Aorta (tissue), 5 donors: ENCODE measurements around the gene RERG. TPM values are rescaled to one million over a fixed set of nuclear protein-coding genes. Genes with fewer than 3 reads are reported as not detected.
A peak's percentile ranks its signal among the peaks of the same experiment; 100 is the strongest.

ENCODE experiments used
- ATAC-seq: fragments of 200-7000 bp; cut with Tn5 transposase; one replicate; pipeline ENCODE4 v1.9.1; 2022; ENCODE audit warnings: moderate library complexity; ENCODE audit not compliant: low FRiP score
- DNase-seq, 2 donors: peaks; one replicate each; pipeline ENCODE4 v3.0.0-alpha.2; 2020
- H3K27ac ChIP-seq, 2 donors: one replicate each; pipeline ENCODE4 v1.5.1; 2013; ENCODE audit warnings: low read length in 2 of 2, mild to moderate bottlenecking in 2 of 2, moderate library complexity in 2 of 2, control low read depth in 1 of 2, inconsistent platforms in 1 of 2, low read depth in 1 of 2
- H3K27me3 ChIP-seq, 2 donors: one replicate each; pipeline ENCODE4 v1.6.1; 2013; ENCODE audit warnings: control low read depth in 1 of 2, low read length in 1 of 2, mild to moderate bottlenecking in 1 of 2, moderate library complexity in 1 of 2; ENCODE audit not compliant: insufficient read depth in 2 of 2, control insufficient read depth in 1 of 2
- H3K36me3 ChIP-seq, 2 donors: one replicate each; pipeline ENCODE4 v1.6.1; 2013; ENCODE audit warnings: control low read depth in 1 of 2, low read length in 1 of 2, mild to moderate bottlenecking in 1 of 2; ENCODE audit not compliant: insufficient read depth in 2 of 2, control insufficient read depth in 1 of 2
- H3K4me1 ChIP-seq, 2 donors: one replicate each; pipeline ENCODE4 v1.6.1; 2013; ENCODE audit warnings: low read length in 2 of 2, control low read depth in 1 of 2, mild to moderate bottlenecking in 1 of 2, moderate library complexity in 1 of 2; ENCODE audit not compliant: insufficient read depth in 2 of 2, control insufficient read depth in 1 of 2
- H3K4me3 ChIP-seq, 2 donors: one replicate each; pipeline ENCODE4 v1.5.1; 2013; ENCODE audit warnings: low read length in 2 of 2, control low read depth in 1 of 2, mild to moderate bottlenecking in 1 of 2
- H3K9me3 ChIP-seq: one replicate; pipeline ENCODE4 v1.6.1; 2013; ENCODE audit warnings: mild to moderate bottlenecking, low read length; ENCODE audit not compliant: control insufficient read depth
- WGBS, 2 donors: extraction: QIAGEN DNeasy Blood & Tissue Kit; methylation state at CpG; one replicate each; pipeline ENCODE4 v1.1.7; 2013; 5-methylcytosine and 5-hydroxymethylcytosine counted together
- intact Hi-C, 2 donors: fragments of 100-400 bp; cut with DNase I; formaldehyde crosslinking; loops; one replicate each; pipeline versions ENCODE4 v1.14.2 to v1.15.0; 2022
- polyA plus RNA-seq, 2 donors: library from polyadenylated mRNA; stranded (reverse); fragments of 200-250 nt; gene quantifications; one replicate each; pipeline ENCODE4 v1.2.3, GENCODE V29; 2013
- total RNA-seq, 2 donors: library from RNA; stranded (reverse); fragmentation: NEBNext Ultra II Directional; extraction: Animal tissue kit (Norgen Biotek cat#: 25700); gene quantifications; one replicate each; pipeline ENCODE4 v1.2.1, GENCODE V29; 2021
- donor health status: healthy with polysubstance abuse.
- donor health status: Bipolar disorder and iron deficiency.
- donor health status: DM: no; HTN: no; CAD: no.
- donor health status: DM: no; HTN: no; CAD: no.
- donor health status: DM: yes; HTN: yes; CAD: no.

The RERG gene
- total and polyA plus RNA-seq, 4 donors, result 66.9 to 124 (median 73.9) TPM

- intact Hi-C loops, result no loop called here
- no peak for DNase-seq
- ATAC-seq, result no peak
- no peak overlapping the region for H3K27ac ChIP-seq
- H3K36me3 ChIP-seq, result peaks cover 0 to 5% of the 10 kb centered on the region in 2 donors
- no peaks in the 10 kb centered on the region for H3K27me3 ChIP-seq
- peaks cover 8 to 16% of the 10 kb centered on the region in 2 donors for H3K4me1 ChIP-seq
- no peak overlapping the region for H3K4me3 ChIP-seq
- WGBS, 2 donors, result 91 to 92% methylated on average over 3 of the region's 3 CpGs
- no peaks in the 10 kb centered on the region for H3K9me3 ChIP-seq
Measured at GRCh38 chr12:15192720-15193119, 28.5 kb downstream of the RERG start.

- intact Hi-C loops, result no loop called here
- no peak overlapping the region for H3K4me3 ChIP-seq
- WGBS, 2 donors, result 91 to 92% methylated on average over 3 of the region's 3 CpGs
- ATAC-seq (no peak), DNase-seq (no peak)
- H3K36me3 ChIP-seq, result peaks cover 0 to 3% of the 10 kb centered on the region in 2 donors
- H3K4me1 ChIP-seq, result peaks cover 4 to 5% of the 10 kb centered on the region in 2 donors
- H3K27me3 ChIP-seq, result no peaks in the 10 kb centered on the region
- no peak overlapping the region for H3K27ac ChIP-seq
- H3K9me3 ChIP-seq, result no peaks in the 10 kb centered on the region
Measured at GRCh38 chr12:15188127-15188526, 33.1 kb downstream of the RERG start.

GRCh38 chr12:15186597-15186996 lies 34.6 kb downstream of the RERG start:
- Histone ChIP-seq H3K27ac (no peak overlapping the region), H3K27me3 (no peaks in the 10 kb centered on the region), H3K9me3 (no peaks in the 10 kb centered on the region), H3K4me3 (no peak overlapping the region), H3K4me1 (peaks cover 3 to 5% of the 10 kb centered on the region in 2 donors), H3K36me3 (peaks cover 0 to under 1% of the 10 kb centered on the region in 2 donors)
- ATAC-seq, result no peak
- intact Hi-C loops, result no loop called here
- DNase-seq, result no peak
- WGBS, 2 donors, result 13 to 19% methylated on average over 1 of the region's 1 CpG

- 77% methylated on average over 4 of the region's 4 CpGs for WGBS, 2 donors
- H3K4me3 ChIP-seq, result no peak overlapping the region
- H3K36me3 ChIP-seq, result no peaks in the 10 kb centered on the region
- H3K9me3 ChIP-seq, result no peaks in the 10 kb centered on the region
- DNase-seq, result no peak
- H3K27ac ChIP-seq, result no peak overlapping the region
- intact Hi-C loops, result no loop called here
- ATAC-seq, result no peak
- no peaks in the 10 kb centered on the region for H3K27me3 ChIP-seq
- H3K4me1 ChIP-seq, result peaks cover 6 to 18% of the 10 kb centered on the region in 2 donors
Measured at GRCh38 chr12:15184484-15184883, 36.7 kb downstream of the RERG start.

- H3K27ac ChIP-seq, result no peak overlapping the region
- no peak for DNase-seq
Measured at GRCh38 chr12:15183821-15184220, 37.4 kb downstream of the RERG start.

GRCh38 chr12:15181017-15181683 lies 40.1 kb downstream of the RERG start:
- peaks cover 0 to 2% of the 10 kb centered on the region in 2 donors for H3K36me3 ChIP-seq
- peak; percentile 83 for ATAC-seq
- 36 to 47% methylated on average over 3 of the region's 3 CpGs for WGBS, 2 donors

More at GRCh38 chr12:15183821-15184220, 37.4 kb downstream of the RERG start:
- Histone ChIP-seq H3K4me1 (peaks cover 8 to 18% of the 10 kb centered on the region in 2 donors), H3K4me3 (no peak overlapping the region), H3K27me3 (no peaks in the 10 kb centered on the region), H3K36me3 (no peaks in the 10 kb centered on the region), H3K9me3 (no peaks in the 10 kb centered on the region)
- intact Hi-C loops, result no loop called here
- WGBS, 2 donors, result 75 to 76% methylated on average over 5 of the region's 5 CpGs
- no peak for ATAC-seq

GRCh38 chr12:15180325-15180724 lies 40.9 kb downstream of the RERG start:
- H3K9me3 ChIP-seq, result no peaks in the 10 kb centered on the region
- ATAC-seq (peak; percentile 39), DNase-seq (no peak)
- intact Hi-C loops, result no loop called here
- peaks cover 0 to 2% of the 10 kb centered on the region in 2 donors for H3K36me3 ChIP-seq
- H3K27me3 ChIP-seq, result no peaks in the 10 kb centered on the region
- 81 to 89% methylated on average over 2 of the region's 2 CpGs for WGBS, 2 donors
- peak overlapping the region; percentile 12 to 76 for H3K27ac ChIP-seq
- H3K4me1 ChIP-seq, result peaks cover 8 to 13% of the 10 kb centered on the region in 2 donors
- H3K4me3 ChIP-seq, result no peak overlapping the region

More at GRCh38 chr12:15181017-15181683, 40.1 kb downstream of the RERG start:
- intact Hi-C loops, result no loop called here
- Histone ChIP-seq H3K4me3 (no peak overlapping the region), H3K27ac (peak overlapping the region in 1 of 2 donors; percentile 76), H3K4me1 (peaks cover 8 to 13% of the 10 kb centered on the region in 2 donors), H3K9me3 (no peaks in the 10 kb centered on the region), H3K27me3 (no peaks in the 10 kb centered on the region)
- DNase-seq, result no peak

GRCh38 chr12:15179672-15180071 lies 41.5 kb downstream of the RERG start:
- intact Hi-C loops, result no loop called here
- H3K27ac ChIP-seq, result no peak overlapping the region
- no peak for DNase-seq

GRCh38 chr12:15173142-15173541 lies 48.1 kb downstream of the RERG start:
- intact Hi-C loops, result no loop called here
- peaks cover 0 to 2% of the 10 kb centered on the region in 2 donors for H3K36me3 ChIP-seq
- DNase-seq (no peak), ATAC-seq (no peak)
- H3K27me3 ChIP-seq, result no peaks in the 10 kb centered on the region
- no peak overlapping the region for H3K27ac ChIP-seq
- no peak overlapping the region for H3K4me3 ChIP-seq
- no peaks in the 10 kb centered on the region for H3K9me3 ChIP-seq
- H3K4me1 ChIP-seq, result peaks cover 0 to 7% of the 10 kb centered on the region in 2 donors
- WGBS, 2 donors, result 98% methylated on average over 2 of the region's 2 CpGs

More at GRCh38 chr12:15179672-15180071, 41.5 kb downstream of the RERG start:
- ATAC-seq, result no peak
- Histone ChIP-seq H3K4me1 (peaks cover 8 to 13% of the 10 kb centered on the region in 2 donors), H3K9me3 (no peaks in the 10 kb centered on the region), H3K36me3 (peaks cover 0 to 2% of the 10 kb centered on the region in 2 donors), H3K27me3 (no peaks in the 10 kb centered on the region), H3K4me3 (no peak overlapping the region)
- 83 to 84% methylated on average over 2 of the region's 2 CpGs for WGBS, 2 donors
